Measurements from ENCODE around the gene ERC2. TPM values are rescaled to one million over a fixed set of nuclear protein-coding genes. Genes with fewer than 3 reads are reported as not detected.

ERC2 gene
- total and polyA plus RNA-seq, 2 donors (not counting 3 experiments of a cell fraction or from before 2014, with no cell fraction given), result 5.6 to 15.5 TPM

DNA sequence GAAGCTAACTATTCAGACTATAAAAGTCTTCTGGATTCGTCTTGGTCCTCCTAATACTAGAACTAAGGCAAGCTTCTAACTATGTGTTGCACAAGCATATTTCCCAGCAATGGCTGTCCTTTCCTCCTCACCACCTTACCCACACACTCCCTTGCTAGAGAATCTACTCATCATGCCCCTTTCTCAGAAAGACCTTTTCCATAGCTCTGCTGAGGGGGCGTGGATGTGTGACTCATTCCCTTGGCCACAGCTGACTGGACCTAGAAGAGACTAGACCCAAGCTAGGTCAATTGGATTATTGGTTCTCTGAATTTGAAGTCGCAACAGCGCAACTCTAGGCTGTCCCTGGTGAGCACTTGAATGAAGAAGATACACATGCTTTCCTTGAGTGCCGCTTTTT lies 47.1 kb downstream of the ERC2 start:
- H2AFZ ChIP-seq (ENCODE audit: low read depth, low read length), result no peak overlapping the region
- FAIRE-seq (no peak), DNase-seq (ENCODE audit: low read depth, low spot score) (no peak)
- no peak overlapping the region for H3K27ac ChIP-seq (ENCODE audit: insufficient read depth, low read depth, low read length)
- TF ChIP-seq, protein P1, sequence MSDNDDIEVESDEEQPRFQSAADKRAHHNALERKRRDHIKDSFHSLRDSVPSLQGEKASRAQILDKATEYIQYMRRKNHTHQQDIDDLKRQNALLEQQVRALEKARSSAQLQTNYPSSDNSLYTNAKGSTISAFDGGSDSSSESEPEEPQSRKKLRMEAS (IDR thresholded peaks at IDR 0.05; ENCODE audit: insufficient read depth, insufficient read length), result no peak
- no peak for TF ChIP-seq MYC (IDR thresholded peaks at IDR 0.05; ENCODE audit: low read depth, low read length)
- TF ChIP-seq EZH2 (IDR thresholded peaks at IDR 0.05; ENCODE audit: borderline replicate concordance, low read depth, low read length, severe bottlenecking), result no peak
- POLR2A ChIA-PET, result no interaction called here
- H3K9me1 ChIP-seq (replicated peaks; ENCODE audit: control insufficient read depth, extremely low read depth, insufficient read depth, low read length), result no peaks in the 10 kb centered on the region
- CTCF ChIA-PET, result no interaction called here
- no peaks in the 10 kb centered on the region for H3K9me3 ChIP-seq (replicated peaks; ENCODE audit: control insufficient read depth, insufficient read depth, low read length)
- H3K4me2 ChIP-seq (ENCODE audit: insufficient read depth, low read length), result no peak overlapping the region
- H3K4me1 ChIP-seq (ENCODE audit: control insufficient read depth, extremely low read depth, insufficient read depth, low read length), result no peaks in the 10 kb centered on the region
- no TSS peak for BruUV-seq (replicated peaks)
- H3K27me3 ChIP-seq (ENCODE audit: control insufficient read depth in 2 of 2, insufficient read depth in 2 of 2, low read length in 2 of 2), result no peaks in the 10 kb centered on the region
- H3K9ac ChIP-seq (replicated peaks; ENCODE audit: extremely low read depth, insufficient read depth, low read length), result no peak overlapping the region
- no peaks in the 10 kb centered on the region for H3K79me2 ChIP-seq (ENCODE audit: control insufficient read depth, insufficient read depth, low read length)
- H4K20me1 ChIP-seq (replicated peaks; ENCODE audit: control insufficient read depth, extremely low read depth, insufficient read depth, low read length), result no peaks in the 10 kb centered on the region
- dilution Hi-C loops (cut with MboI; ENCODE audit: extremely low pct_ligation_motif_present, low sequenced_read_pairs) (no loop called here), intact Hi-C loops (cut with micrococcal nuclease) (no loop called here)
- no peak overlapping the region for H3K4me3 ChIP-seq (replicated peaks in 1 of 3; ENCODE audit: insufficient read depth in 1 of 3, low read depth in 1 of 3, low read length in 3 of 3)
- no peaks in the 10 kb centered on the region for H3K36me3 ChIP-seq (ENCODE audit: control insufficient read depth in 2 of 2, extremely low read depth in 1 of 2, insufficient read depth in 2 of 2, low read length in 2 of 2)

DNA sequence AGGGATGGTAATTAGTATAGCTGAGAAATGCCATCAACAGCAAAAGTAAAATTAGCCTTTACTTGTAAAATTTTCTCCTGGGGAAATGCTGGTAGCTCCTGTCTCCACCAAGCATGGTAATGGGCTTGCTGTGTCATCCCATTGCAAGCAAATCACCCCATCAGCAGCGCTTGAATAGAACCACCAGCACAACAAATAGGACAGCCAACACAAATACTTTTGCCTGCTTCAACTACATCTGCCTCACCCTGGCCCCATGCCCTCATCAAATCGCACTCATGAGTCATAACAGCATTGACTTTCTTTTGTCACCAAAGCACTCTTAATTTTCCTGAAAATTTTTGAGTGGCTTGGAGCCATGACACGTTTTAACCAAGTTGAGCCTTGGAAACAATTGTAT lies 52.6 kb downstream of the ERC2 start:
- Histone ChIP-seq H2AFZ (ENCODE audit: low read depth, low read length) (no peak overlapping the region), H4K20me1 (replicated peaks; ENCODE audit: control insufficient read depth, extremely low read depth, insufficient read depth, low read length) (no peaks in the 10 kb centered on the region), H3K27ac (ENCODE audit: insufficient read depth, low read depth, low read length) (no peak overlapping the region), H3K9me1 (replicated peaks; ENCODE audit: control insufficient read depth, extremely low read depth, insufficient read depth, low read length) (no peaks in the 10 kb centered on the region), H3K36me3 (ENCODE audit: control insufficient read depth in 2 of 2, extremely low read depth in 1 of 2, insufficient read depth in 2 of 2, low read length in 2 of 2) (no peaks in the 10 kb centered on the region), H3K79me2 (ENCODE audit: control insufficient read depth, insufficient read depth, low read length) (no peaks in the 10 kb centered on the region), H3K4me2 (ENCODE audit: insufficient read depth, low read length) (no peak overlapping the region), H3K4me3 (replicated peaks in 1 of 3; ENCODE audit: insufficient read depth in 1 of 3, low read depth in 1 of 3, low read length in 3 of 3) (no peak overlapping the region), H3K9ac (replicated peaks; ENCODE audit: extremely low read depth, insufficient read depth, low read length) (no peak overlapping the region), H3K4me1 (ENCODE audit: control insufficient read depth, extremely low read depth, insufficient read depth, low read length) (no peaks in the 10 kb centered on the region), H3K9me3 (replicated peaks; ENCODE audit: control insufficient read depth, insufficient read depth, low read length) (no peaks in the 10 kb centered on the region), H3K27me3 (ENCODE audit: control insufficient read depth in 2 of 2, insufficient read depth in 2 of 2, low read length in 2 of 2) (no peaks in the 10 kb centered on the region)
- ChIA-PET CTCF (interaction anchor here (1.7 kb wide), 1 partner anchor 79 kb away, joined by 4 read pairs; no protein-coding TSS in a partner anchor), POLR2A (no interaction called here)
- intact Hi-C loops (cut with micrococcal nuclease), result no loop called here
- BruUV-seq (replicated peaks), result no TSS peak
- FAIRE-seq (no peak), DNase-seq (ENCODE audit: low read depth, low spot score) (peak; percentile 39)
- dilution Hi-C loops (cut with MboI; ENCODE audit: extremely low pct_ligation_motif_present, low sequenced_read_pairs), result no loop called here
- TF ChIP-seq GATA2 (IDR thresholded peaks at IDR 0.05; ENCODE audit: insufficient read depth, insufficient read length, low read depth, low read length), result no peak
- TF ChIP-seq FOS (IDR thresholded peaks at IDR 0.05; ENCODE audit: borderline replicate concordance, insufficient read depth, low read length), result peak; percentile 14
- TF ChIP-seq JUN (IDR thresholded peaks at IDR 0.05; ENCODE audit: borderline replicate concordance, insufficient read depth, insufficient read length, low read depth), result no peak
- no peak for TF ChIP-seq MYC (IDR thresholded peaks at IDR 0.05; ENCODE audit: low read depth, low read length)
